Measurements from ENCODE around the gene CCDC181.

DNA sequence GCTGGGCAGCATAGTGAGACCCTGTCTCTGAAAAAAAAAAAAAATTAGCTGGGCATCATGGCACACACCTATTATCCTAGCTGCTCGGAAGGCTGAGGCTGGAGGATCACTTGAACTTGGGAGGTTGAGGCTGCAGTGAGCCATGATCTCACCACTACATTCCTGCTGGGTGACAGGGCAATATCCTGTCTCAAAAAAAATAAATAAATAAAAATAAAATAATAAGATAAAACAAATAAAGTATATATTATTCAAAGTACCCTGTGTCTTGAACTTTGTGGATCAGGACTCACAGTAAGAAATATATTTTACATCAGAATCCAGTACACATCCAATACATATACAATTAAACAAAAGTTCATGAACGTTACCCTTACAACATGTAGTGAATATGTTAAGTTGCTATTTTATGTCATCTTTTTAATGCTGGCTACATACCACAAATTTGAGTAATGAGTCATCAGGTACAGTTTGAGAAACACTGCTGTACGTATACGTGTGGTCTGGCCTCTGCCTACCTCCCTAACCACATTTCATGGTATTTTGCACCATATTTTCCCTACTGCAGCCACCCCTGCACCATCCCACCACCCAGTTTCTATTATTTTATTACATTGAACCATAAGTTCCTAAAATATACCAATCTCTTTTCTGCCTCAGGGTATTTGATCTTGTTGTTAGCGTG is 64.1 kb downstream of the CCDC181 start:
- no peak for TF ChIP-seq EZH2 (IDR thresholded peaks at IDR 0.05; ENCODE audit: borderline replicate concordance, low read length)
- TF ChIP-seq, protein P1, sequence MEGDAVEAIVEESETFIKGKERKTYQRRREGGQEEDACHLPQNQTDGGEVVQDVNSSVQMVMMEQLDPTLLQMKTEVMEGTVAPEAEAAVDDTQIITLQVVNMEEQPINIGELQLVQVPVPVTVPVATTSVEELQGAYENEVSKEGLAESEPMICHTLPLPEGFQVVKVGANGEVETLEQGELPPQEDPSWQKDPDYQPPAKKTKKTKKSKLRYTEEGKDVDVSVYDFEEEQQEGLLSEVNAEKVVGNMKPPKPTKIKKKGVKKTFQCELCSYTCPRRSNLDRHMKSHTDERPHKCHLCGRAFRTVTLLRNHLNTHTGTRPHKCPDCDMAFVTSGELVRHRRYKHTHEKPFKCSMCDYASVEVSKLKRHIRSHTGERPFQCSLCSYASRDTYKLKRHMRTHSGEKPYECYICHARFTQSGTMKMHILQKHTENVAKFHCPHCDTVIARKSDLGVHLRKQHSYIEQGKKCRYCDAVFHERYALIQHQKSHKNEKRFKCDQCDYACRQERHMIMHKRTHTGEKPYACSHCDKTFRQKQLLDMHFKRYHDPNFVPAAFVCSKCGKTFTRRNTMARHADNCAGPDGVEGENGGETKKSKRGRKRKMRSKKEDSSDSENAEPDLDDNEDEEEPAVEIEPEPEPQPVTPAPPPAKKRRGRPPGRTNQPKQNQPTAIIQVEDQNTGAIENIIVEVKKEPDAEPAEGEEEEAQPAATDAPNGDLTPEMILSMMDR (conservative IDR thresholded peaks at IDR 0.05 in 1 of 2, IDR thresholded peaks at IDR 0.05 in 1 of 2; ENCODE audit: extremely low read depth in 1 of 2, insufficient read depth in 1 of 2, low read depth in 1 of 2, low read length in 2 of 2) = no peak
